Inflammatory macrophage treated with lipopolysaccharide for 4 hours (primary cell): ENCODE results near the gene ZNF41.
A peak's percentile ranks its signal among the peaks of the same experiment; 100 is the strongest.
"Not testable (repeated sequence)": the region's sequence is repeated elsewhere in the genome, so short reads cannot be mapped to it uniquely, and the experiment has no call there.

ENCODE experiments used
- DNase-seq: peaks from one replicate; pipeline ENCODE4 v3.0.0-alpha.2; 2020

The ZNF41 gene

DNA sequence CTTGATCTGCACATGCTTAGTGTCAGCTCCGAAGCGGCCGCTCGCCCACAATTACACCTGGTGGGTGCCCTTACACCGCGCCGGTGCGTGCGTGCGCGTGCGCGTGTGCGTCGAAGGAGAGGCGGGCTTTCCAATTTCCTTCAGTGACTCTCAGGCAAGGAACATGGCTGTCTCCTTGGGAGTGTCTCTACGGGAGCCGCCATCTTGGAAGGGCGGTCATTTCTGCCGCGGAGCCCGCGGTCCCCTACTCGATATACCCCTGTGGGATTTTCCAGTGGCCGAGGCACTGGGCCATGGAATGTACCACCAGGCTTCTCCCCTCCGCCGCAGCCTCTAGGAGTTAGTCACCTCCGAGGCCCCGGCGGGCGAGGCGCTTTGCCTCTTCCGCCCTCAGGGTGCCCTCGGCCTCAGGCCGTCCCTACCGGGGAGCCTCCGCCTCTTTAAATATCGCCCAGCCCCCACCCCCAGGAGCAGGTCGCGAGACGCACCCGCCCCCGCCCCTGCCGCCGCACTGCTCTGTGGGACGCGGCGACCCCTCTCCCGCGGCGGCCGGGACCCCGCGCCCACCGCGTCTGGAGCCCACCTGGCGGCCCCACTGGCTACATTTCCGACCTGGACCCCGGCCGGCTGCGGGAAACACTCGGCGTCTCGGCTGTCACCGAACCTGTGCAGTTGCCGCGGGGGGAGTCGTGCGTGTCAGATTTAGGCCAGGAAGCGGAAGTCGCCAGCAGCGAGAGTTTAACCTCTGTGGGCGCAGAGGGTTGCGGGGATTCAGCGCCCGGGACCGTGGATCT lies at the start of gene ZNF41:
TSS of gene ZNF41 (minus strand) at position 711 of the 794 bp plus-strand sequence. CDS start 15,741 bp downstream, outside the sequence.
- DNase-seq: peak; percentile 71

DNA sequence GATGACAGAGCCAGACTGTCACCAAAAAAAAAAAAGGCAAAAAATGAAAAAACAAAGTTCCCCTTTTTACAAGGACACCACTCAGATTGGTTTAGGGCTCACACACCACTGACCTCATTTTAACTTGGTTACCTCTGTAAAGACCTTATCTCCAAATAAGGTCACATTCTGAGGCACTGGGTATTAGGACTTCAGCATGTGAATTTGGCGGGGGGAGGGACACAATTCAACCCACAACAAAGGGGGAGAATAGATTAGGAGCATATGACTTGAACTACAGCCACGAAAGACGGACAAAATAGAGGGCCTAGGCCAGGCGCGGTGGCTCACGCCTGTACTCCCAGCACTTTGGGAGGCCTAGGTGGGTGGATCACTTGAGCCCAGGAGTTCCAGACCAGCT lies 47.0 kb upstream of the ZNF41 start:
- DNase-seq: peak; percentile 40

DNA sequence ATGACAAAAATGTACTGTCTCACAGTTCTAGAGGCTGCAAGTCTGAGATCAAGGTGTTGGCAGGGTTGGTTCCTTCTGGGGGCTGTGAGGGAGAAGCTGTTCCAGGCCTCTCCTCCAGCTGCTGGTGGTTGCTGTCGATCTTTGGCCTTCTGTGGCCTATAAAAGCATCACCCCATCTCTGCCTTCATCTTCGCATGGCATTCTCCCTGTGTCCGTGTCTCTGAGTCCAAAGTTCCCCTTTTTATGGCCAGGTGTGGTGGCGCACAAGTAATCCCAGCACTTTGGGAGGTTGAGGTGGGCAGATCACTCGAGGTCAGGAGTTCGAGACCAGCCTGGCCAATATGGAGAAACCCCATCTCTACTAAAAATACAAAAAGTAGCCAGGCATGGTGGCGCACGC lies 46.5 kb upstream of the ZNF41 start:
- DNase-seq: no peak

DNA sequence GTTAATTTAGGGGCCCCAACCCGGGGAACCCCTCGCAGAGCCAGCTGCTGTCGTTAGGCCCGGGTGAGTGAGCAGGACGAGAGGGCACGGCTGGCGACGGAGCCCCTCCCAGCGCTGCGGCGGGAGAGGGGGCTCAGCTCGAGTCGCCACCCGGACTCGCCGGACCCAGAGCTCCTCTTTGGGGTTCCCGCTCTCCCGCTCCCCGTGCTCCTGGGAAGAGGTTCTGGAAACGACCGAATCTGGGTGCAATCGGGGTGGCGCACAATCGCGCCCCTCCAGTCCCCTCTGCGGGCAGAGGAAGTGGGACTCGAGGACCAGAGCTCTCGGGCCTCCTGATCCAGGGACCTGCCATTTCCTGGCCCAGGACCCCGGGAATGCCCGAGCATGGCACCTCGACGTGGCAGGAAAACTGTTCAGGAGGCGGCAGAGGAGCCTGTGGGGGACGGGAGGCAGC lies 40.7 kb upstream of the ZNF41 start:
- no peak for DNase-seq

DNA sequence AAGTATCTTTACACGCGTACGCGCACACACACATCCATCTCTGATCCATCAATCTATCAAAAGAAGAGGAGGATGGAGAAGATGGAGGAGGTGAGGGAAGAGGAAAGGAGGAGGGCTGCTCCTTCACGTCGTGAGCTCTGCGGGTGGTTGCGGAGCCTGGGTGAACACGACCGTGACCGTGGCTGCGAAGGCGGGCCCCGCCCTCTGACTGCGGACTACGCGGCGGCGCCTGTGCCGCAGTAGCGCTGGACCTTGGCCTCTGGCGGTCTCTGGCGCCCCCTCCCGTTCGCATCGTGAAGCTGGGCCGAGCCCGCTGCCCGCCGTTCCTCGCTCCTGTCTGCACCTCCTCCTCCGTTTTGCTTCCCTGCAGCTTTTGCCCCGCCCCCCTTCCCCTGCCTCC lies 40.3 kb upstream of the ZNF41 start:
- DNase-seq: peak; percentile 67

DNA sequence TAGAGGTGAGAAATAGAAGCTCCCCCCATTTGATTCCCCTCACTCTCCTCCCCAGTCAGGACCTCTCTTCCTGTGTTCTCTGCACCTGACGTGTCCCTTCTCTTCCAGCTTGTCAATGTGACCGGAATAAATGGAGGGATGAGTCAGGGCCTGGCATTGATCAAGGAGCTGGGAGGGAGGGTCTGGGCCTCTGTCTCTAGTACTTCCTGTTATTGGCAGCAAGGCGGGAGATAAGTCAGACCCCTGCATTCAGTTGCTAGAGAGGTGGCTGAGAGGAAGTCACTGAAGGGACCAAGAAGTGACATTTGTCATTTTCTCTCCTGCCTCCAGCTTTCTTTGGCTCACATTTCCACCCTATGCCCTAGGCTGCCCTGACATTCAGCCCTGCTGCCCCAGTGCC lies 35.1 kb upstream of the ZNF41 start:
- no peak for DNase-seq

DNA sequence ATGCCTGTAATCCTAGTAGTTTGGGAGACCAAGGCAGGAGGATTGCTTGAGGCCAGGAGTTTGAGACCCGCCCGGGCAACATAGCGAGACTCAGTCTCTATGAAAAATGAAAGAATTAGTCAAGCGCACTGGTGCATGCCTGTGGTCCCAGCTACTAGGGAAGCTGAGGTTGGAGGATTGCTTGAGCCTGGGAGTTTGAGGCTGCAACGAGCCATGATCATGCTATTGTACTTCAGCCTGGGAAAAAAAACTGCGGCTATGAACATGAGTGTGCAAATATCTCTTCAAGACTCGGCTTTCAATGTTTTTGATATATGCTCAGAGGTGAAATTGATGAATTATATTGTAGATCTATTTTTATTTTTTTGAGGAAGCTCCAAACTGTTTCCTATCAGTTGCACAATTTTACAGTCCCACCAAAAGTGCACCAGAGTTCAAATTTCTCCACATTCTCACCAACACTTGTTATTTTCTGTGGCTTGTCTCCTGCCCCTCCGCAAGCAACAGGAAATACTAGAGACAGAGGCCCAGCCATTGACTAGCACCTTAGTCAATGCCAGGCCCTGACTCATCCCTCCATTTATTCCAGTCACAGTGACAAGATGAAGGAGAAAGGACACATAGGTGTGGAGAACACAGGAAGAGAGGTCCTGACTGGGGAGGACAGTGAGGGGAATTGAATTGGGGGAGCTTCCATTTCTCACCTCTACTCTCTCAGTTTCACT lies 33.1 kb upstream of the ZNF41 start:
- peak; percentile 44 for DNase-seq

DNA sequence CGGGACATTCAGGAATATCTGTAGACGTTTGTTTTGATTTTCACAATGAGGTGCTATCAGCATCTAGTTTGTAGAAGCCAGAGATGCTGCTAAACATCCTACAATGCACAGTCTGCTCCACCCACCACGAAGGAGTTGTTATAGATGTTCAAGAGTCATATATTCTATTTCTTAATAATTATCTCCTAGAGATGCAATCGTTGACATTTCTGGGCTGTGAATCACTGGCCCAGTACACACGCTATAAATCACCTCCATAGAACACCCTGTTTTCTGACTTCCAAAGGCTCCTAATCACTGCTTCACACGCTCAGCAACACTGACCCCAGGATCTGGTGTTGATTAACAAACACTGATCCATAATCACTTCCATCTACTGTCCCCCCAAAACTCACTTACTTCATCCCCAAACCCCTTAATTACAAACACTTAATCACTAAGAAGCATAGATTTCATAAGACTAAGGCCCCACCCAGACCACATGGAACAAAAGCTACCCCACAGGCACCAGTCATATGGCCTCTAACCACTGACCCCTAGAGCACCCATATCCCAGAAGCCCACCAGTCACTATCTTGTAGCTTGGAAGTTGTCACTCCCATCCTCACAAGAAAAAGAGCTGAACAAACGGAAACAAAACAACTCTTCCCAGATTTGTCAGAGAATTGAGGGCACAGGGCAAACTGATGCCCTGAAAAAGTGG lies 31.7 kb upstream of the ZNF41 start:
- DNase-seq: no peak

DNA sequence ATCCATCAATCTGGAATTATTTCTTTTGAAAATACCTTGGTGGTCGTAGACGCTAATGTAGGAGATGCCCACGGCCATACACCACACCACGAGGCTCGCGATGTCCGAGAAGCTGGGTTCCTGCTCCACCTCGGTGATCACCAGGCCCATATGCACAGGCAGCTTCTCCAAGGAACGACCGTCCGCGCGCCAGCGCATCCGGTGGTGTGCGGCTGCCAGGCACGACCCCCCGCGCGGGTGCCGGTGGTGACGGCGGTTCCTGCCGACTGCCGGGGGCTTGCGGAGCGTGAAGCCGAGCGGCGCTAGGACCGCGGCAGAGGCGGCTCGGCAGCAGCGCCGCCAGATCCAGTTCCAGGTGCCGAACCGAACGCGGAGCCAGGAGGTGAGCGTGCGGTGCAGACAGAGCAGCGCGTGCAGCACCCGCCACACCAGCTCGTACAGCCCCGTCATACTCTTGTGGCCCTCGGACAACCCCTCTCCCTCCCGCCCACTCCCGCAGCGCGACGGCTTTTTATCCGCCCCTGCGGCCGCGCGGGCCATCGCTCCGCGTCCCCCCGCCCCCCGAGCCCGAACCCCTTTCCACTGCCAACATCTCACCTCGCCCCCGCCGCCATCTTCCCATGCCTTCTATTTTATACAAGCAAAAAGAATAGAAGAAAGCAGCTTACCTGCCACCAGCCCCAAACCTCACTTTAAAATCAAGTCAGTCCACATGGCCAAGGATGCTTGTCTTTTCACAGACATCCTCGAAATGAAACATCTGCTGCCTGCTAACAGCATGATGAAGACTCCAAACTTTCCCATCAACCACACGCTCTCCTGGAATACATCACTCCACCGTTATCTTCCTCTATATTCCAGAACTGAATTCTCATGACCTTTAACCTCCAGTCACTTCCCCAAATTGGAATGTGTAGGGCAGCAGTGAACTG lies 30.3 kb upstream of the ZNF41 start:
- DNase-seq: peak; percentile 27

DNA sequence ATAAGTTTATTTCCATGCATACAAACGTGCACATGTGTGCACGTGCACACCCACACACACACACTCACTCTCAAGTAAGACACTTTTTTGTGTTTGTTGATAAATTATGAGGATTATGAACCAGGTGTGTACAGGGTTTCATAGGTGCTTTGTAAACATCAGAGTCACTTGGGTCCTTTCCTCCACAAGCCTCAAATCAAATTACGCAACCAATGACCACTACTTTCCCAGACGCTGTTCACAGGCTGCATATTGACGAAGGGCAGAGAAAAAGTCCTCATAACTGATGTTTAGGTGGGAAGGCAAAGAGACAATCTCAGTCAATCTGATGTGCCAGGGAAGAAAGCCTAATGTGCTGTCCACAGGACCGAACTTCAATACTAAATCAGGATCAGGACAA lies 29.4 kb upstream of the ZNF41 start:
- DNase-seq: not testable (repeated sequence)

DNA sequence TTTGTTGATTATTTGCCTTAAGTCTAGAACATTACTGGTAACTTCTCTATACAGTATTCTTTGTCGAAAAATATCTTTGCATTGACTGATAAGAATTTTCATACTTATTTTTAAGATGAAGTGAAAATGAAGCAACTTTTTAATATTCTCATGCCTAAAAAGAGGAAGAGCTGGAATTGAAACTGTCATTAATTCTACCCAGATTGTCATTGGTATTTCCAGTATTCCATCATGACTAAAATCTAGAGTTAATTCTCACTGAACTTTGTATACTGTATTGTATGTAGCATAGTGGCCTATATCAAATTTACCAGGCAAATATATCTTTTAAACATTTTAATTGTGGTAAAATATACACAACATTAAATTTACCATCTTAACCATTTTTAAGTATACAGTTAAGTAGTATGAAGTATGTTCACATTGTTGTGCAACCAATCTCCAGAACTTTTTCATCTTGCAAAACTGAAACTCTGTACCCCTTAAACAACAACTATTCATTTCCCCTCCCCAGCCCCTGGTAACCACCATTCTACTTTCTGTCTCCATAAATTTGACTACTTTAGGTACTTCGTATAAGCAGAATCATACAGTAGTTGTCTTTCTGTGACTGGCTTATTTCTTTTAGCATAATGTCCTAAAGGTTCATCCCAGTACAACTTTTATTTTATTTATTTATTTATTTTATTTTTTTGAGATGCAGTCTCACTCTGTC lies 24.3 kb upstream of the ZNF41 start:
- DNase-seq: peak; percentile 82

DNA sequence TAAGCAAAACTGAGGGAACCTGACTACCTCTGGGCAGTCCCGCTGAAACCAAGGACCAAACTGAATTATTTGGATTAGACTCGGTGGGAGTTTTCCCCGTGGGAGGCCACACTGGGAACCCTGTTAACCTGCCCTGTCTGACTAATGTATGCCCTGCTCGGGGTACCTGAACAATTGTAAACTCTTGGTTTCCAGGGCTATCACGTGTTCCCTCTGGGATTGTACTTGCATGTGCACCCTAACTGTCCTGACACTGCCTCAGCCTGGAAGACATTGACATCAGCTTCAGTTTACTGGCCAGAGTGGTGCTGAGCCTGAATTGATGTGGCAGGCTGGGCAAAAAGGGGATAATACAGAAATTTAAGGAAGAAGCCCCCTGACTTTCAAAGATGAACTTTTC lies 20.1 kb upstream of the ZNF41 start:
- DNase-seq: no peak

DNA sequence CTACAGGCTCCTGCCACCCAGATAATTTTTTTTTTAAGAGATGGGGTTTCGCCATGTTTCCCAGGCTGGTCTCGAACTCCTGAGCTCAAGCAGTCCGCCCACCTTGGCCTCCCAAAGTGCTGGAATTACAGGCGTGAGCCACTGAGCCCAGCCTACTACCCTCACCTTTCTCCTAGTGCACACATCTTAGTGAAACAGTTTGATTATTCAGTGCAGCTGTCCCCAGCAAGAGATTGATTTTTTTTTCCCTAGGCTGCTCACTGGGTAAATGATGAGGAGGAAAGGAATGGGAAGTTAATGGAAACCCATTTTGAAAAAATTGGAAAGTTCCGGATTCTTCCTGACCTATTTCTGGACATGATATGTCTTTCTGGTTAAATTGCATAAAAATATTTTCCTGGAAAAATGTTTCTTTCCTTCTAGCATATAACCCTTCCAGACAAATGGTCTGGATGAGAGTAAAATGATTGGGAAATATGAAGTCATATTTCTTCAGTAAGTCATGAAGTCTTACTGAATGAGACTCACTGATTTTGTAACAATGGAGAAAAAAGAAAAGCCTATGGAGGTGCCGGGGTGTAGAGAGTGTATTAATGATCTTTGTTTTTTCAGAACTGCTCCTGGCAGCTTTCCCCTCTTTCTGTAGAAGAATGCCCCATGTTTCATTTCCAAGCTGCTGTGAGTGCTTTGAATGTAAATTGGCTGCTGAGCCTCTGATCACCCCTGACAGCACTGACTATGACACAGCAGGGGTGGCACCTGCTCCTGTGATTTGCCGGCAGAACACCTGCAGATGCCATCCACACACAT lies 19.5 kb upstream of the ZNF41 start:
- peak; percentile 33 for DNase-seq

DNA sequence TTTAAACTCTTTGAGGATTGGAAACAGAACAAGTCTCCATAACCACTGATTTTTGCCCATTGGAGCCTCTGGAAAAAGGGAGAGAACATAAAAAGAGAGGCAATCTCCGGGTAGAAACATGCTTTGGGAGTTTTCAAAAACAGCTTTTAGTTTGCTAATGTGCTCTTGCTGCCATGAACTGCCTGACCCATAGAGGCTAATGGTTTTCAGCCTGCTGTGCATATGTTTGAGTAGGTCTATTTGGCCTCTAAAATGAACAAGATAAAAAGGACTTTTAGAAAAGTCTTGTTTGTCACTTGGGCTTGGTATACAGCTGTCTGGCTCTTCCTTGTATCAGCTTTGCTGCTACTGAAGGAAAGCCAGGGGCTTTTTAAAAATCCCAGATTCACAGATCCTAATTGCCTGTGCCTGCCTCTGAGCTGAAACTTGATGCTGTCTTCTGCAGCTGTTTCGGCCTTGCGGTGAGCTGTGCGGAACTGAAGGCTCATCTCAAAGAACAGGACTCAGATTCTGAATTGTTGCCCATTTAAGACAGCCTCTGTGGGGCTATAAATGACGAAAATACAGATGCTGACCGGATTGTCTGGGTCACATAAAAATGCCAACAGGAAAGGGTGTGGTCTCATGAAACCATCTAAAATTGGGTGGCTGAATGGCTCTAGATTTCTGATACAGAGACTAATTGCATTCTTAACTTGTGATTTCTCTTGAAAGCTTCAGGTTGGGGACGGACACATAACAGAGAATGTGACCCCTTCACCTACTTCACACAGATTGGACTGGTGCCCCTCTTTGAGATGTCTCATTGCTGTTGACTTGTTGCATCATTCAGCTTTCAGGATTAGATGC lies 18.4 kb upstream of the ZNF41 start:
- DNase-seq: no peak

DNA sequence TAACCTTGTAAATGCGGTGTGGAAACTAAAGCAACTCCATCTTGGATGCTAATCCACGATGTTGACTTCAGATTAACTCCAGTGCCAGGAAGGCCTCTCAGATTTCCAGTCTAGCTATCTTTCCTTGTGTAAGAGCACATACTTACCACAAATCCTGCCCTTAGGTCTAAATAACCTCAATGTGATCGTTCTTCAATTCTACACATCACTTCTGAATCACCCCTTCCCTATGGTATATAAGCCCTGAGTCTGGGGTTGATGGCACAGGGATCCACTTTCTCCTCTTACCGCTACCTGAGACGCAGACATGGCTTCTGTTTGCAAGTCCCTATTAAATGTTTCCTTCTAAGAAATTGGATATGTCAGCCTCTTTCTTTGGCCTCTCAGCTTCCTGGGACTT lies 17.5 kb upstream of the ZNF41 start:
- no peak for DNase-seq

DNA sequence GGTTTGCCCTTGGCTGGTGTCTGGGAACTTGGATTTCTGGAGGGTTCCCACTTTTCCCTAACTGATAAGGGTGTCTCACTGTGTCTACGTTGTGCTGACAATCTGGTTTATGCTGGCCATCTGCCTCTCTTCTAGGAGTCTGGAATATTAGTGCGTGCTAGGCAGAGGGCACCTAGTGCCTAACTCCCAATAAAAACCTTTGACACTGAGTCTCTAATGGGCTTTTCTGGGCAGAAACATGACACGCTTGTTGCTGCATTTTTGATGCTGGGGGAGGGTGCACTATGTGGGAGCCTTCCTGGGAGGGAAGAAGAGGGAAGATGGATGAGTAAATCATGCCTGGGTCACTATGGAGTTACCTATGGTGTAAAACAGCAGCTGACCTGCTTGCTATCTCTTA lies 16.3 kb upstream of the ZNF41 start:
- no peak for DNase-seq

DNA sequence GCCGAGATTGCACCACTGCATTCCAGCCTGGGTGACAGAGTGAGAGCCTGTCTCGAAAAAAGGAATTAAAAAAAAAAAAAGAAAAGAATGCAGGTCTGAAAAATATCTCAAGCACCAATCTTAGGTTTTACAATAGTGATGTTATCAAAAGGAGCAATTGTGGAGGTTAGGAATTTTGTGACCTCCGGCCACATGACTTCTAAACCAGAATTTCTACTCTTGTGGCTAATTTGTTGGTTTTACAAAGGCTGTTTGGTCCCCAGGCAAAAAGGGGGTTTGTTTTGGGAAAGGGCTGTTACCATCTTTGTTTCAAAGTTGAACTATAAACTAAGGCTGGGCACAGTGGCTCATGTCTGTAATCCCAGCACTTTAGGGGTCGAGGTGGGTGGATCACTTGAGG lies 15.4 kb upstream of the ZNF41 start:
- DNase-seq: no peak

DNA sequence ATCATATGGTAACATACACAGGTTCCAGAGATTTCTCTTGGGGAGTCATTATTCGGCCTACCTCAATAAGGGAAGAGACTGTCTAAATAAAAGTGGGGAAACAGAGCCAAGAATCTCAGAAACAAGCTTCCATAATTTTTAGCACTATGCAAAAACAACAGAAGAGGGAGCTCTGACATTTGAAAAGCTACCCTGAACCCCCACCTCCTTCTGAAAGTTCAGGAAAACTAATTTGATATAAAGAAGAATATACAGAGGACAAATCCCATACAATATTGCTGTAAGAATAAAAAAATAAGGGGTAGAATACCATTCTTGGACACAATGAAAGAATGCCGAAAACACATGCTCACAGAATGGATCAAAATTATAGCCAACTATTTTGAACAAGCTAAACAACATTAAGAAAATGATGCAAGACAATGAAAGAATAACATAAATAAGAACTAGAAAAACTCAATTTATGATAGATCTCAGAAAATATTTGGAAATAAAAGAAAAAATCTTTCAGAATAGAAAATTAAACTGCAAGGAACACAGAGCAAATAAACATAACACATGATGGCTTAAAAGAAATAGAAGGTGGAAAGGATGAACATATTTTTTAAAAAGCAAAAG lies 14.4 kb upstream of the ZNF41 start:
- DNase-seq: no peak

DNA sequence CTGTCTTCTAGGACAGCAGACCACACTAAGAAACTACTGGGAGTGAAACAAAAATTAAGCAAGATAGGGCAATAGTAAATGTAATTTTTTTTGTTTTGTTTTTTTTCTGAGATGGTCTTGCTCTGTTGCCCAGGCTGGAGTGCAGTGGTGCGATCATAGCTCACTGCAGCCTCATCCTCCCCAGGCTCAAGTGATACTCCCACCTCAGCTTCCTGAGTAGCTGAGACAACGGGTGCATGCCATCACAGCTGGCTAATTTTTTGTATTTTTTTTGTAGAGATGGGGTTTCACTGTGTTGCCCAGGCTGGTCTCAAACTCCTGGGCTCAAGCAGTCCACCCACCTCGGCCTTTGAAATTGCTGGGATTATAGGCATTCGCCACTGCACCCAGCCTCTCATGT lies 9.1 kb upstream of the ZNF41 start:
- DNase-seq: not testable (repeated sequence)
